A549 (cell line): ENCODE data around the gene CCDC183.

Experiments used
- BCL3 ChIP-seq: fragments of >200 bp; sonication (Bioruptor Twin); formaldehyde crosslinking; IDR thresholded peaks from 3 replicates; pipeline ENCODE4 v1.6.1; 2016
- BHLHE40 ChIP-seq: IDR thresholded peaks from 2 replicates; pipeline ENCODE4 v1.6.1; 2012; ENCODE audit warnings: low read depth, low read length, inconsistent platforms
- CHD4 ChIP-seq: fragments of 200-600 bp; sonication (generic); IDR thresholded peaks from 2 replicates; pipeline ENCODE4 v1.6.1; 2016; ENCODE audit warnings: antibody characterized with exemption, mild to moderate bottlenecking, borderline replicate concordance
- CTCF ChIP-seq: fragments of >200 bp; sonication (Bioruptor Twin); formaldehyde crosslinking; IDR thresholded peaks from 3 replicates; pipeline ENCODE4 v1.5.1; 2016
- ELK1 ChIP-seq: fragments of 150-350 bp; IDR thresholded peaks from 2 replicates; pipeline ENCODE4 v1.6.1; 2014; ENCODE audit warnings: low read depth, mild to moderate bottlenecking, low read length
- EP300 ChIP-seq, 2 experiments: fragments of >200 bp; sonication (Bioruptor Twin); formaldehyde crosslinking; IDR thresholded peaks; 2 replicates in 1 of 2; 3 replicates in 1 of 2; pipeline ENCODE4 v1.6.1; 2016 to 2017
- FOXS1 ChIP-seq: fragments of 250-450 bp; sonication (Bioruptor Pico); IDR thresholded peaks from 2 replicates; pipeline ENCODE4 v1.5.0; 2020; ENCODE audit warnings: mild to moderate bottlenecking, moderate library complexity
- JUNB ChIP-seq: fragments of >200 bp; sonication (Bioruptor Twin); formaldehyde crosslinking; IDR thresholded peaks from 2 replicates; pipeline ENCODE4 v1.6.1; 2016
- MAX ChIP-seq: IDR thresholded peaks from 2 replicates; pipeline ENCODE4 v1.6.1; 2012
- MYC ChIP-seq: IDR thresholded peaks from 2 replicates; pipeline ENCODE4 v1.6.1; 2012; ENCODE audit warnings: mild to moderate bottlenecking, inconsistent platforms, low read length, improper control_type of control experiment, borderline replicate concordance
- POLR2A ChIP-seq: IDR thresholded peaks from 2 replicates; pipeline ENCODE4 v1.6.1; 2012; ENCODE audit warnings: mild to moderate bottlenecking, low read length
- RCOR1 ChIP-seq: fragments of 150-350 bp; IDR thresholded peaks from 2 replicates; pipeline ENCODE4 v1.6.1; 2014; ENCODE audit warnings: antibody characterized with exemption, low read length, low read depth
- SREBF2 ChIP-seq: fragments of 450-650 bp; IDR thresholded peaks from 2 replicates; pipeline ENCODE4 v1.6.1; 2014; ENCODE audit warnings: mild to moderate bottlenecking, moderate library complexity

DNA sequence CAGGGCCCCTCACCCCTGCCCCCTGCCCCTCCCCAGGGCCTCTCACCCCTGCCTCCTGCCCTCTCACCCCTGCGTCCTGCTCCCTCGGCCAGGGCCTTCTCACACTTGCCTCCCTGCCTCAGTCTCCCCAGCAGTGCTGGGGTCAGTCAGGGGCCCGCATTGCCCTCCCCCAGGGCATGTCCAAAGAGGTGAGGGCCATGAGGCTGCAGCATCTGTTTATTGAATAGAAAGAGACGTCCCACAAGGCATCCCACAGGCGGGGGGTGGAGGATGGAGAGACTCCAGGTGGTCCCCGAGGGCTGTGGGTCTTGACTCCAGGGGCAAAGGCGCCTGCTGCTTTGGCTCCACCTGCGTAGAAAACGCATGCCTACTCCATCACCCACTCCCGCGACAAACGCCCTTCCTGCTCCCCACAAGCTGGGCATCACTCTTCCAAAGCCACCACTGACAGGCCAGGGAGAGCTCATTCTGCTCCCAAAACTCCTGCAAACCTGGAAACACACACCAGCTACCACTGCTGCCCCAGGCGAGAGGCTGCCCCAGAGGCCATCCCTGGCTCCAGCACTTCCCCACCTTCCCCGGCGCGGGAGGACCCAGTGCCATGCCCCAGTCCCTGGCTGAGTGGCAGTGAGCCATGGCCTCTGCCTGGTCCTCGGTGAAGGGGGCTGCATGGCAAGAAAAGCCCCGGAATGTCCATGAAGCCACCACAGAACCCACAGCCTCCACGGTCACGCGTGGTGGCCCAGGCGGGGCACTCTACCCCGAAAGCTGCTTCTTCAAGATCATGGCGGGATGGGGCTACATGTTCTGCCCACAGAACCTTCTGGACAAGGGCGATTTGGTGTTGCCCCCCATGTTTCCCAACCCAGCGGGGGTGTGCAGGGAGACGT is 36.5 kb upstream of the CCDC183 start:
- no peak for TF ChIP-seq BHLHE40
- no peak for TF ChIP-seq POLR2A
- TF ChIP-seq CTCF: no peak
- no peak for TF ChIP-seq RCOR1
- TF ChIP-seq JUNB: no peak
- no peak for TF ChIP-seq FOXS1 (CRISPR knock-in tag)
- no peak for TF ChIP-seq CHD4
- no peak for TF ChIP-seq BCL3
- no peak for TF ChIP-seq MYC
- TF ChIP-seq MAX: no peak
- no peak for TF ChIP-seq SREBF2
- TF ChIP-seq EP300 (IDR thresholded peaks at IDR 0.05): no peak
- no peak for TF ChIP-seq ELK1
